ENCODE measurements around the gene PUS7.

DNA sequence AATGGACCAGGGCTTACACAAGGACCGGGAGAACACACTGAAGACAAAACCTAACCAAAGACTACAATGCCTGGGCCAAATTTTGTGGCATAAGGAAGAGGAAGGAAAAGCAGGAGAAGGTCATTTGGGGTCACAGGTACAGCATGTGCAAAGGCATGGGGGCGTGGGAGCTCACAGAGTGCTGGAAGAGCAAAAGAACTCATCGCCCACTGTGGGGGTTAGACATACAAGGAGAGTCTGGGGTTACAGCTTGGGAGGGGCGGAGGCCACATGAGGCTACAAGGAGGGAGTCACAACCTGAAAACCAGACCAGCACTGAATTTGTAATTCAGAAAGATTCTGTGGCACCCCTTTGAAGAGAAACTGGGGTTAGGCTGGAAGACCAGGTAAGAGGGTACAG lies 9.7 kb downstream of the PUS7 start:
- TF ChIP-seq POLR2A (IDR thresholded peaks at IDR 0.05; ENCODE audit: low read depth, low read length) (no peak), POLR2AphosphoS5 (IDR thresholded peaks at IDR 0.05; ENCODE audit: low read depth, low read length) (no peak)

Data from GM12892 (cell line).